ENCODE measurements around the gene TNRC18.

TNRC18 gene

GRCh38 chr7:5388273-5388901 lies 35.2 kb downstream of the TNRC18 start:
- DNase-seq (ENCODE audit: low spot score), result no peak
- in situ Hi-C loops (cut with MboI; ENCODE audit: low pct_unique_long_range_greater_than_20kb, low sequenced_read_pairs, unreplicated experiment), result no loop called here

GRCh38 chr7:5387711-5388245 lies 35.9 kb downstream of the TNRC18 start:
- in situ Hi-C loops (cut with MboI; ENCODE audit: low pct_unique_long_range_greater_than_20kb, low sequenced_read_pairs, unreplicated experiment), result no loop called here
- TF ChIP-seq CTCF (IDR thresholded peaks at IDR 0.05; ENCODE audit: extremely low read depth, insufficient read depth, missing control alignments), result no peak
- DNase-seq (ENCODE audit: low spot score), result no peak

More at GRCh38 chr7:5388273-5388901, 35.2 kb downstream of the TNRC18 start:
- TF ChIP-seq CTCF (IDR thresholded peaks at IDR 0.05; ENCODE audit: extremely low read depth, insufficient read depth, missing control alignments), result no peak

GRCh38 chr7:5384618-5385017 lies 39.0 kb downstream of the TNRC18 start:
- DNase-seq (ENCODE audit: low spot score), result no peak
- no peak for TF ChIP-seq CTCF (IDR thresholded peaks at IDR 0.05; ENCODE audit: extremely low read depth, insufficient read depth, missing control alignments)
- in situ Hi-C loops (cut with MboI; ENCODE audit: low pct_unique_long_range_greater_than_20kb, low sequenced_read_pairs, unreplicated experiment), result no loop called here

- DNase-seq (ENCODE audit: low spot score), result no peak
- no peak for TF ChIP-seq CTCF (IDR thresholded peaks at IDR 0.05; ENCODE audit: extremely low read depth, insufficient read depth, missing control alignments)
- in situ Hi-C loops (cut with MboI; ENCODE audit: low pct_unique_long_range_greater_than_20kb, low sequenced_read_pairs, unreplicated experiment), result no loop called here
Measured at GRCh38 chr7:5383314-5384098, 40.1 kb downstream of the TNRC18 start.

- no peak for DNase-seq (ENCODE audit: low spot score)
- TF ChIP-seq CTCF (IDR thresholded peaks at IDR 0.05; ENCODE audit: extremely low read depth, insufficient read depth, missing control alignments), result no peak
- in situ Hi-C loops (cut with MboI; ENCODE audit: low pct_unique_long_range_greater_than_20kb, low sequenced_read_pairs, unreplicated experiment), result no loop called here
Measured at GRCh38 chr7:5382281-5382892, 41.2 kb downstream of the TNRC18 start.

GRCh38 chr7:5381071-5381772 lies 42.4 kb downstream of the TNRC18 start:
- in situ Hi-C loops (cut with MboI; ENCODE audit: low pct_unique_long_range_greater_than_20kb, low sequenced_read_pairs, unreplicated experiment), result no loop called here
- TF ChIP-seq CTCF (IDR thresholded peaks at IDR 0.05; ENCODE audit: extremely low read depth, insufficient read depth, missing control alignments), result no peak
- no peak for DNase-seq (ENCODE audit: low spot score)

Data from GM13977 (cell line).